GM12873 (cell line): ENCODE data around the gene SLC25A14.
A peak's percentile ranks its signal among the peaks of the same experiment; 100 is the strongest.

Experiments used
- CTCF ChIP-seq: IDR thresholded peaks from 2 replicates; pipeline ENCODE4 v1.5.1; 2012; ENCODE audit warnings: low read depth, mild to moderate bottlenecking, moderate library complexity, low read length, control low read depth; ENCODE audit not compliant: insufficient read depth; ENCODE audit errors: missing control alignments

SLC25A14 gene

DNA sequence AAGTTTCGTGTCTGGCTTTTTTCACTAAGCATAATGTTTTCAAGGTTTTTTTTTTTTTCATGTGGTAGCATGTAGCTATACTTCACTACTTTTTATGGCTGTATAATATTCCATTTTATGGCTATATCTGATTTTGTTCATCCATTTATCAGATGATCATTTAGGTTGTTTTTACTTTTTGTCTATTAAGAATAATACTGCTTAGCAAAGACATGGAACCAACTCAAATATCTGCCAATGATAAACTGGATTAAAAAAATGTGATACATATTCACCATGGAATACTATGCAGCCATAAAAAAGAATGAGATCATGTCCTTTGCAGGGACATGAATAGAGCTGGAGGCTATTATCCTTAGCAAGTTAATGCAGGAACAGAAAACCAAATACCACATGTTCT is 38.3 kb upstream of the SLC25A14 start:
- no peak for TF ChIP-seq CTCF

- no peak for TF ChIP-seq CTCF
Observed at GRCh38 chrX:130301977-130302376, 37.7 kb upstream of the SLC25A14 start.

- TF ChIP-seq CTCF: peak; percentile 27
Observed at GRCh38 chrX:130304587-130305368, 34.9 kb upstream of the SLC25A14 start.

DNA sequence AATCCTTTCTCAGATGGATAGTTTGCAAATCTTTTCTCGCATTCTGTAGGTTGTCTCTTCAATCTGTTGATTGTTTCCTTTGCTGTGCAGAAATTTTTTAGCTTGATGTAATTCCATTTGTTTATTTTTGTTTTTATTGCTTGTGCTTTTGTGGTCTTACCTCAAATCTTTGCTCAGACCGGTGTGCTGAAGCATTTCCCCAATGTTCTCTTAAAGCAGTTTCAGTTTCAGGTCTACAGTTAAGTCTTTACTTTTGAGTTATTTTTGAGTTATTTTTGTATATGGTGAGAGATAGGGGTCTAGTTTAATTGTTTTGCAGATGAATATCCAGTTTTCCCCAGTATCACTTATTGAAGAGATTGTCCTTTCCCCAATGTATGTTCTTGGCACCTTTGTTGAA is 18.2 kb upstream of the SLC25A14 start:
- TF ChIP-seq CTCF: no peak

GRCh38 chrX:130330146-130330545 is 9.6 kb upstream of the SLC25A14 start:
- no peak for TF ChIP-seq CTCF

- peak; percentile 73 for TF ChIP-seq CTCF
Observed at GRCh38 chrX:130330706-130331105, 9.0 kb upstream of the SLC25A14 start.

- TF ChIP-seq CTCF: no peak
Observed at GRCh38 chrX:130336531-130336930, 3.2 kb upstream of the SLC25A14 start.

DNA sequence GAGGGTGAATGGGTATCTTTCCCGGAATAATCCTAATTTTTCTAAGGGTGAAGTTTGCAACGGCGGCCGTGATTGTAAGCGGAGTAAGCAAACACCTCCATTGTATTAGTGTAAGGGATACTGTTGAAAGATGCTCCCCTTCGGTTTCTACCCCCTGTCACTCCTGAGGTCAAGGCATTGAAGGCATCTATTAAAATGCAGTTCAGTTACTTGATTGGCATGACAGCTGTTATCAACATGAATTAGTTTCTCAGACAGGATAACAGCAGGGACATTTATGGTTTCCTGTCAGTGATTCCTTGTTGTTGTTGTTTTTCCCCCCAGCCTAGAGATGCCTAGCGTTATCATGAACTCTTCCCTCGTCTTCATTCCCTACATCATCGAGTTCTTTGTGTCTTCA is 552 bp downstream of the SLC25A14 start:
- no peak for TF ChIP-seq CTCF
